Measurements from ENCODE around the gene ARIH1.

- TF ChIP-seq CTCF (conservative IDR thresholded peaks at IDR 0.05; ENCODE audit: low read depth in 2 of 2) (no peak), EZH2 (IDR thresholded peaks at IDR 0.05; ENCODE audit: low read depth, unreplicated experiment) (no peak), EZH2phosphoT487 (IDR thresholded peaks at IDR 0.05; ENCODE audit: unreplicated experiment) (no peak), POLR2AphosphoS5 (IDR thresholded peaks at IDR 0.05; ENCODE audit: low read depth) (no peak)
- TF ChIP-seq, protein P1, sequence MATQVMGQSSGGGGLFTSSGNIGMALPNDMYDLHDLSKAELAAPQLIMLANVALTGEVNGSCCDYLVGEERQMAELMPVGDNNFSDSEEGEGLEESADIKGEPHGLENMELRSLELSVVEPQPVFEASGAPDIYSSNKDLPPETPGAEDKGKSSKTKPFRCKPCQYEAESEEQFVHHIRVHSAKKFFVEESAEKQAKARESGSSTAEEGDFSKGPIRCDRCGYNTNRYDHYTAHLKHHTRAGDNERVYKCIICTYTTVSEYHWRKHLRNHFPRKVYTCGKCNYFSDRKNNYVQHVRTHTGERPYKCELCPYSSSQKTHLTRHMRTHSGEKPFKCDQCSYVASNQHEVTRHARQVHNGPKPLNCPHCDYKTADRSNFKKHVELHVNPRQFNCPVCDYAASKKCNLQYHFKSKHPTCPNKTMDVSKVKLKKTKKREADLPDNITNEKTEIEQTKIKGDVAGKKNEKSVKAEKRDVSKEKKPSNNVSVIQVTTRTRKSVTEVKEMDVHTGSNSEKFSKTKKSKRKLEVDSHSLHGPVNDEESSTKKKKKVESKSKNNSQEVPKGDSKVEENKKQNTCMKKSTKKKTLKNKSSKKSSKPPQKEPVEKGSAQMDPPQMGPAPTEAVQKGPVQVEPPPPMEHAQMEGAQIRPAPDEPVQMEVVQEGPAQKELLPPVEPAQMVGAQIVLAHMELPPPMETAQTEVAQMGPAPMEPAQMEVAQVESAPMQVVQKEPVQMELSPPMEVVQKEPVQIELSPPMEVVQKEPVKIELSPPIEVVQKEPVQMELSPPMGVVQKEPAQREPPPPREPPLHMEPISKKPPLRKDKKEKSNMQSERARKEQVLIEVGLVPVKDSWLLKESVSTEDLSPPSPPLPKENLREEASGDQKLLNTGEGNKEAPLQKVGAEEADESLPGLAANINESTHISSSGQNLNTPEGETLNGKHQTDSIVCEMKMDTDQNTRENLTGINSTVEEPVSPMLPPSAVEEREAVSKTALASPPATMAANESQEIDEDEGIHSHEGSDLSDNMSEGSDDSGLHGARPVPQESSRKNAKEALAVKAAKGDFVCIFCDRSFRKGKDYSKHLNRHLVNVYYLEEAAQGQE (IDR thresholded peaks at IDR 0.05; ENCODE audit: unreplicated experiment), result no peak
Measured at GRCh38 chr15:72585025-72585424, 110.9 kb downstream of the ARIH1 start.
